Mucosa of descending colon (tissue), 3 donors: ENCODE data around the gene DPP10. TPM values are rescaled to one million over a fixed set of nuclear protein-coding genes. Genes with fewer than 3 reads are reported as not detected.

Experiments used
- ATAC-seq: fragments of 200-7000 bp; cut with Tn5 transposase; one replicate; pipeline ENCODE4 v1.9.1; 2020; ENCODE audit warnings: mild to moderate bottlenecking, moderate library complexity
- DNase-seq, 3 donors: peaks; one replicate each; pipeline ENCODE4 v3.0.0-alpha.2; 2020
- H3K36me3 ChIP-seq: fragments of 200-600 bp; one replicate; pipeline ENCODE4 v1.8.0; 2021; ENCODE audit warnings: low read depth, mild to moderate bottlenecking
- H3K4me1 ChIP-seq: fragments of 200-600 bp; one replicate; pipeline ENCODE4 v1.8.0; 2021; ENCODE audit warnings: low read depth, mild to moderate bottlenecking
- H3K4me3 ChIP-seq: fragments of 200-600 bp; one replicate; pipeline ENCODE4 v1.8.0; 2021; ENCODE audit warnings: mild to moderate bottlenecking
- H3K9me3 ChIP-seq: fragments of 200-600 bp; one replicate; pipeline ENCODE4 v1.8.0; 2021; ENCODE audit warnings: mild to moderate bottlenecking
- intact Hi-C, 2 donors: fragments of 100-400 bp; cut with DNase I in 1 of 2; cut with micrococcal nuclease in 1 of 2; formaldehyde crosslinking; loops; one replicate each; pipeline versions ENCODE4 v1.11.0 to v1.11.1; 2022; cut with DNase I, micrococcal nuclease
- total RNA-seq, 3 donors: library from RNA; stranded (reverse); fragmentation: NEBNext Ultra II Directional in 2 of 3; extraction: Animal tissue kit (Norgen Biotek cat#: 25700) in 2 of 3; gene quantifications; one replicate each; pipeline versions ENCODE4 v1.2.1 to v1.2.4, GENCODE V29; 2021 to 2023
- TF ChIP-seq, protein P1 (sequence below): fragments of 200-600 bp; IDR thresholded peaks from one replicate; pipeline ENCODE4 v1.8.0; 2022; ENCODE audit warnings: antibody characterized with exemption, mild to moderate bottlenecking
- donor health status: DM: no; HTN: no; CAD: no; lungs with moderate emphysema.
- donor health status: DM: no; HTN: no; CAD: no.
- donor health status: DM: no; HTN: yes; CAD: no.

Gene DPP10
- total RNA-seq, 3 donors from 2014 or later: 6.3 to 12.2 (median 6.9) TPM

DNA sequence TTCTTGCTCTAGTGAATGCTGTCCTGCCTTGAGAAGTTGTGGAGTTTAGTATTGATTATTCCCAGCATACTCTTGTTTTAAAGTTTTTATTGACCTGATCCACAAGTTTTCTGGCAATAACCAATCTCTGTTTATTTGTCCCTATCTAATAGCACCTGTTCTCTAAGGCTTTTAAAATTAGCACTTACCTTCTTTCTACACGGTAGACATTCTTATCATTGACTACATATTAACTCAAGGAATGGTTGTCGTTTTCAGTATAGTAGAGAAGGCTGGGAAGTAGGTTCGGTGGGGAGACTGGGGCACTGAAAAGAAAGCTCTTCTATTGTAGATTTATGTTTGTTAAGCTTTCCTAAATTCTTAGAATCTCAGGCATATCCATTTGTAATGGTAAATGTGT, 726.0 kb downstream of the DPP10 start:
- no peak for DNase-seq
- H3K36me3 ChIP-seq: no peaks in the 10 kb centered on the region
- H3K4me3 ChIP-seq: no peak overlapping the region
- ATAC-seq: no peak
- TF ChIP-seq, protein P1, sequence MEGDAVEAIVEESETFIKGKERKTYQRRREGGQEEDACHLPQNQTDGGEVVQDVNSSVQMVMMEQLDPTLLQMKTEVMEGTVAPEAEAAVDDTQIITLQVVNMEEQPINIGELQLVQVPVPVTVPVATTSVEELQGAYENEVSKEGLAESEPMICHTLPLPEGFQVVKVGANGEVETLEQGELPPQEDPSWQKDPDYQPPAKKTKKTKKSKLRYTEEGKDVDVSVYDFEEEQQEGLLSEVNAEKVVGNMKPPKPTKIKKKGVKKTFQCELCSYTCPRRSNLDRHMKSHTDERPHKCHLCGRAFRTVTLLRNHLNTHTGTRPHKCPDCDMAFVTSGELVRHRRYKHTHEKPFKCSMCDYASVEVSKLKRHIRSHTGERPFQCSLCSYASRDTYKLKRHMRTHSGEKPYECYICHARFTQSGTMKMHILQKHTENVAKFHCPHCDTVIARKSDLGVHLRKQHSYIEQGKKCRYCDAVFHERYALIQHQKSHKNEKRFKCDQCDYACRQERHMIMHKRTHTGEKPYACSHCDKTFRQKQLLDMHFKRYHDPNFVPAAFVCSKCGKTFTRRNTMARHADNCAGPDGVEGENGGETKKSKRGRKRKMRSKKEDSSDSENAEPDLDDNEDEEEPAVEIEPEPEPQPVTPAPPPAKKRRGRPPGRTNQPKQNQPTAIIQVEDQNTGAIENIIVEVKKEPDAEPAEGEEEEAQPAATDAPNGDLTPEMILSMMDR: no peak
- intact Hi-C loops: no loop called here
- H3K9me3 ChIP-seq: no peaks in the 10 kb centered on the region
- no peaks in the 10 kb centered on the region for H3K4me1 ChIP-seq

GRCh38 chr2:115169814-115170213, 727.4 kb downstream of the DPP10 start:
- H3K36me3 ChIP-seq: no peaks in the 10 kb centered on the region
- ATAC-seq (no peak), DNase-seq (no peak)
- TF ChIP-seq, protein P1: no peak
- no peaks in the 10 kb centered on the region for H3K9me3 ChIP-seq
- no peak overlapping the region for H3K4me3 ChIP-seq
- intact Hi-C loops: no loop called here
- H3K4me1 ChIP-seq: no peaks in the 10 kb centered on the region

- DNase-seq: no peak
- intact Hi-C loops: no loop called here
Measured at GRCh38 chr2:115171751-115172150, 729.3 kb downstream of the DPP10 start.

DNA sequence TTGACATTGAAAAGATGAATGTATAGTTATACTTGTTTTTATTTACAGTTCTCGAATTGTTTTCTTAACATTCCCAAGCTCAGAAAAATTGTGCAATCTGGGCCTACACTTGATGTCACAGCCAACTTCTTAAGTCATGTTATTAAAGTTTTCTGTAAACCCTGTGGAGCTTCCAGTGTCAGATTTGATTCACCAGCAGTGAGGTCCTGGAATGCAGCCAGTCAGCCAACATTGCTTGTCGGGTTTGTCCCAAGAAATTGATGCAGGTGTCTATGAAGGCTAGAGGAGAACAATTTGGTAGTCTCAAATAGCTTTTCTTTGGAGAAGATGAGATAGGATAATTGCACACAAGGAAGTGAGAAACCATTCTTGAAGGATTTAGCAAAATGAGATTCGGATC, 732.2 kb downstream of the DPP10 start:
- DNase-seq (no peak), ATAC-seq (no peak)
- no peaks in the 10 kb centered on the region for H3K36me3 ChIP-seq
- TF ChIP-seq, protein P1: no peak
- H3K4me1 ChIP-seq: no peaks in the 10 kb centered on the region
- no peak overlapping the region for H3K4me3 ChIP-seq
- intact Hi-C loops: no loop called here
- no peaks in the 10 kb centered on the region for H3K9me3 ChIP-seq

More at GRCh38 chr2:115171751-115172150, 729.3 kb downstream of the DPP10 start:
- Histone ChIP-seq H3K9me3 (no peaks in the 10 kb centered on the region), H3K4me3 (no peak overlapping the region), H3K4me1 (no peaks in the 10 kb centered on the region), H3K36me3 (no peaks in the 10 kb centered on the region)
- ATAC-seq: no peak
- TF ChIP-seq, protein P1: no peak

DNA sequence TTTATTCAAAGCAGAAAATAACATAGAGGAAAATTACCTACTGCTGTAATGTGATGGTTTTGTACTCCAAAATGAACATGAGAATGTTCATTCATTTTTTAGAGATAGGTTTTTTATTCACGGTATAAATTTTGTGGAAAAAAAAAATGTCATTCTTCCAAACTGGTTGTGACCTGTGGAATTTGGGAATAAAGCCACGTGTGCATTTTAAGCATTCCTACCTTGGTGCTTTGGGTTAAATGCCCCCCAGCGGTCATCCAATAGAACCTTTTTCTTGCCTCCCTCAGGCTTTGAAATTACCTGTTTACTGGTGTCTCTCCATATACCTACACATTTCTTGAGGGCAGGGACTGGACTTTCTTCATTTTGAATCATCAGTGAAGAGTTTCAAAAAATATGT, 740.7 kb downstream of the DPP10 start:
- no peak for DNase-seq
- H3K36me3 ChIP-seq: no peaks in the 10 kb centered on the region
- H3K4me3 ChIP-seq: no peak overlapping the region
- TF ChIP-seq, protein P1: no peak
- intact Hi-C loops: no loop called here
- no peaks in the 10 kb centered on the region for H3K4me1 ChIP-seq
- no peaks in the 10 kb centered on the region for H3K9me3 ChIP-seq
- no peak for ATAC-seq

GRCh38 chr2:115190459-115190858, 748.0 kb downstream of the DPP10 start:
- no peaks in the 10 kb centered on the region for H3K4me1 ChIP-seq
- TF ChIP-seq, protein P1: no peak
- H3K4me3 ChIP-seq: no peak overlapping the region
- DNase-seq (no peak), ATAC-seq (no peak)
- H3K36me3 ChIP-seq: no peaks in the 10 kb centered on the region
- H3K9me3 ChIP-seq: no peaks in the 10 kb centered on the region
- intact Hi-C loops: no loop called here
